ENCODE data around the gene SAMD1. TPM values are rescaled to one million over a fixed set of nuclear protein-coding genes. Genes with fewer than 3 reads are reported as not detected.

Gene SAMD1
- 116 and 128 TPM in 2 replicates for total RNA-seq (2014; rRNA removed; shearing (Covaris generic))
- total RNA-seq (2022) = 124 and 128 TPM in 2 replicates
- percentile 72 among the genes with signal in this experiment for Bru-seq, nascent RNA
- BruChase-seq, experiment 1, labeled RNA remaining after a 6-hour chase = percentile 97 among the genes with signal in this experiment
- percentile 91 among the genes with signal in this experiment for BruChase-seq, experiment 2, labeled RNA remaining after a 2-hour chase
- long read RNA-seq, transcript SAMD1-202 (5 exons, 2,164 nt) = major isoform, 24 of 56 reads
- long read RNA-seq, partial matches to known transcripts = 10 of 56 reads
- long read RNA-seq, other reads (novel, unspliced or antisense) = 22 of 56 reads

DNA sequence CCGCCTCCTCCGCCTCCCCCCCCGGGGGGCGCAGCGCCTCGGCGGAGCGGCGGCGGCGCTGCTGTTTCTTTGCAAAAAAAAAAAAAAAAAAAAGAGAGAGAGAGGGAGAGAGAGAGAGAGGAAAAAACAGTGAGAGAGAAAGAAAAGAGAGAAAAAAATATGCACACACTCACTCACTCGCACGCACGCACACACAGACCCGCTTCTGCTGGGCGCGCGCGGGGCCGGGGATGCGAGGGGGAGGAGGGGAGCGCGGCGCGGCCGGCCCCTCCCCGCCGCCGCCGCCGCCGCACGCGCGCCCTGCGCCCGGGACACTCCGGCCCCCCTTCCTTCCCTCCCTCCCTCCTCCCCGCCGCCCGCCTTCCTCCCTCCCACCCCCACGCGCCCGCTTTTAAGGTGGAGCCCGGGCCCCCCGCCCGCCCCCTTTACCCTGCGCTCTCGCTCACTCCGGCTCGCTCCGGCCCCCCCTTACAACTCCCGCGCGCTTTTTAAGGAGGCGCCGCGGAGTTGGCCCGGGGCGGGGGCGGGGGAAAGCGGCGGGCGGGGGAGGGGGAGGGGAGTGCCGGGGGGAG is at the start of gene SAMD1:
Gene SAMD1, minus strand, starts transcription at position 243 of the 572 bp plus-strand sequence.
- ChIA-PET CTCF (ENCODE audit: unreplicated experiment) (no interaction called here), POLR2A (no interaction called here)
- Histone ChIP-seq H2AFZ (ENCODE audit: low read length) (peak within 1 kb of the TSS; percentile 65), H3K4me1 (ENCODE audit: insufficient read depth, low read length, poor library complexity, severe bottlenecking) (peaks cover 21% of the 10 kb centered on the region), H3K27ac (ENCODE audit: low read depth, low read length, poor library complexity, severe bottlenecking) (peak within 1 kb of the TSS; percentile 89), H3K4me2 (ENCODE audit: low read length) (peak within 1 kb of the TSS; percentile 84), H3K9me3 (ENCODE audit: low read length) (peaks cover 9% of the 10 kb centered on the region), H3K9me2 (ENCODE audit: insufficient read depth, low read length) (no peaks in the 10 kb centered on the region), H3K36me3 (ENCODE audit: insufficient read depth, low read length) (peaks cover 40% of the 10 kb centered on the region), H3K4me3 (ENCODE audit: low read depth, low read length, poor library complexity, severe bottlenecking) (peak within 1 kb of the TSS; percentile 87), H3K79me2 (ENCODE audit: insufficient read depth, low read depth, low read length) (peaks cover 15% of the 10 kb centered on the region; the same call in 1 of the 2 replicates), H4K20me1 (ENCODE audit: insufficient read depth, low read length) (peaks cover 9% of the 10 kb centered on the region; the same call in 1 of the 2 replicates)
- intact Hi-C loops (cut with micrococcal nuclease; ENCODE audit: unreplicated experiment) = loop anchor here (1.0 kb wide), 1 partner anchor 46 kb away; the partner anchor contains the start of gene ASF1B
- peak; percentile 94 for DNase-seq (ENCODE audit: low spot score)
- no TSS peak for BruUV-seq (replicated peaks)
- no peak for TF ChIP-seq EZH2phosphoT487 (IDR thresholded peaks at IDR 0.05; ENCODE audit: borderline replicate concordance, low read depth, low read length)
- TF ChIP-seq, protein P1, sequence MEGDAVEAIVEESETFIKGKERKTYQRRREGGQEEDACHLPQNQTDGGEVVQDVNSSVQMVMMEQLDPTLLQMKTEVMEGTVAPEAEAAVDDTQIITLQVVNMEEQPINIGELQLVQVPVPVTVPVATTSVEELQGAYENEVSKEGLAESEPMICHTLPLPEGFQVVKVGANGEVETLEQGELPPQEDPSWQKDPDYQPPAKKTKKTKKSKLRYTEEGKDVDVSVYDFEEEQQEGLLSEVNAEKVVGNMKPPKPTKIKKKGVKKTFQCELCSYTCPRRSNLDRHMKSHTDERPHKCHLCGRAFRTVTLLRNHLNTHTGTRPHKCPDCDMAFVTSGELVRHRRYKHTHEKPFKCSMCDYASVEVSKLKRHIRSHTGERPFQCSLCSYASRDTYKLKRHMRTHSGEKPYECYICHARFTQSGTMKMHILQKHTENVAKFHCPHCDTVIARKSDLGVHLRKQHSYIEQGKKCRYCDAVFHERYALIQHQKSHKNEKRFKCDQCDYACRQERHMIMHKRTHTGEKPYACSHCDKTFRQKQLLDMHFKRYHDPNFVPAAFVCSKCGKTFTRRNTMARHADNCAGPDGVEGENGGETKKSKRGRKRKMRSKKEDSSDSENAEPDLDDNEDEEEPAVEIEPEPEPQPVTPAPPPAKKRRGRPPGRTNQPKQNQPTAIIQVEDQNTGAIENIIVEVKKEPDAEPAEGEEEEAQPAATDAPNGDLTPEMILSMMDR (conservative IDR thresholded peaks at IDR 0.05; ENCODE audit: low read length) = 0 out of 2 replicates have a peak, but pooled peaks have one; percentile 17

DNA sequence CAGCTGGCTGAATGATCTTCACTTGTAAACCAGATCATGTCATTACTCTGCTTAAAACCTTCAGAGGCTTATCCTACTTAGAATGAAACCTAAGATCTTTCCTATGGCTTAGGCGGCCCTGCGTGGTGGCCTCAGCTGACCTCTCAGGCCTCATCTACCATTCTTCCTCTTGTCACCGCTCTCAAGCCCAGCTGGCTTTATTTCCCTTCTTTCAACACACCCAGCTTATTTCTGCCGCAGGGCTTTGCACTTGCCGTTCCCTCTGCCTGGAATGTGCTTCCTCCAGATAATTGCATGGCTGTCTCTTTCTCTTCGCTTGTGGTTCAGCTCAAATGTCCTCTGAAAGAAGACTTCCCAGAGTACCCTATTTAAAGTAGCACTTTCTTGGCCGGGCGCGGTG is 49.4 kb upstream of the SAMD1 start:
- Histone ChIP-seq H2AFZ (ENCODE audit: low read length) (no peak overlapping the region), H3K79me2 (ENCODE audit: insufficient read depth, low read depth, low read length) (peaks cover 22% of the 10 kb centered on the region), H3K4me2 (ENCODE audit: low read length) (no peak overlapping the region), H4K20me1 (ENCODE audit: insufficient read depth, low read length) (no peaks in the 10 kb centered on the region), H3K36me3 (ENCODE audit: insufficient read depth, low read length) (no peaks in the 10 kb centered on the region), H3K9me3 (ENCODE audit: low read length) (no peaks in the 10 kb centered on the region), H3K9me2 (ENCODE audit: insufficient read depth, low read length) (no peaks in the 10 kb centered on the region), H3K4me1 (ENCODE audit: insufficient read depth, low read length, poor library complexity, severe bottlenecking) (peaks cover 11% of the 10 kb centered on the region), H3K27ac (ENCODE audit: low read depth, low read length, poor library complexity, severe bottlenecking) (no peak overlapping the region), H3K4me3 (ENCODE audit: low read depth, low read length, poor library complexity, severe bottlenecking) (no peak overlapping the region)
- no peak for TF ChIP-seq EZH2phosphoT487 (IDR thresholded peaks at IDR 0.05; ENCODE audit: borderline replicate concordance, low read depth, low read length)
- TF ChIP-seq, protein P1 (conservative IDR thresholded peaks at IDR 0.05; ENCODE audit: low read length) = no peak
- no TSS peak for BruUV-seq (replicated peaks)
- CTCF ChIA-PET (ENCODE audit: unreplicated experiment) = no interaction called here
- DNase-seq (ENCODE audit: low spot score) = no peak
- POLR2A ChIA-PET = interaction anchor here (0.6 kb wide), 1 partner anchor 223 kb away, joined by 3 read pairs; no protein-coding TSS in a partner anchor
- intact Hi-C loops (cut with micrococcal nuclease; ENCODE audit: unreplicated experiment) = loop anchor here (5.0 kb wide), 1 partner anchor 207 kb away; no protein-coding TSS in a partner anchor
